Measurements from ENCODE around the gene MEF2C. TPM values are rescaled to one million over a fixed set of nuclear protein-coding genes. Genes with fewer than 3 reads are reported as not detected.

The MEF2C gene
- total RNA-seq, 4 donors from 2014 or later = 17.3 to 58.0 (median 23.5) TPM

DNA sequence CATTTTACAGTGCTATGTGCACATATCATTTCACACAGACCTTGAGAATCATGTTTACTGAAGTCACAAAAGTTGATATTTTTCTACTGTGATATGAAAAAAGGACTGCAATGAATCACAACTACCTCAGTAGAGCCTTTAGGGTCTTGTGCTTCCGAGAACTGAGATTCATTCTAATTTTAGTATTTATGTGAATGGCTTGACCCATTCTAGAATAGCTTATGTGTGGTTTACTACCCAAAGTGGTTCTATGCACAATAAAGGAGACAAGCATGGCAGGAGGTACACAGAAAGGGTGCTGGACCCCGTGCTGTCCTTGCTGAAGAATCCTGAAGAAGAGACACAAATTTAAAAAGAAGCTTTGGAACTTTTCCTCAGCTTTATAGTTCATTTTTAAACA is 28.2 kb downstream of the MEF2C start:
- WGBS, 2 donors (ENCODE audit: low coverage in 1 of 2) = 81% methylated on average over 2 of the region's 2 CpGs
- intact Hi-C loops (cut with DNase I; ENCODE audit: low total_unique reads) (no loop called here), in situ Hi-C loops (cut with MboI; ENCODE audit: low pct_ligation_motif_present in 1 of 4, low pct_unique_long_range_greater_than_20kb in 1 of 4, low sequenced_read_pairs in 3 of 4) (no loop called here)
- no peaks in the 10 kb centered on the region for H3K36me3 ChIP-seq
- H3K4me1 ChIP-seq = no peaks in the 10 kb centered on the region
- no peak for TF ChIP-seq POLR2A (IDR thresholded peaks at IDR 0.05)
- TF ChIP-seq POLR2AphosphoS5 (IDR thresholded peaks at IDR 0.05) = no peak
- TF ChIP-seq EP300 (IDR thresholded peaks at IDR 0.05; ENCODE audit: low read depth) = no peak
- TF ChIP-seq, protein P1, sequence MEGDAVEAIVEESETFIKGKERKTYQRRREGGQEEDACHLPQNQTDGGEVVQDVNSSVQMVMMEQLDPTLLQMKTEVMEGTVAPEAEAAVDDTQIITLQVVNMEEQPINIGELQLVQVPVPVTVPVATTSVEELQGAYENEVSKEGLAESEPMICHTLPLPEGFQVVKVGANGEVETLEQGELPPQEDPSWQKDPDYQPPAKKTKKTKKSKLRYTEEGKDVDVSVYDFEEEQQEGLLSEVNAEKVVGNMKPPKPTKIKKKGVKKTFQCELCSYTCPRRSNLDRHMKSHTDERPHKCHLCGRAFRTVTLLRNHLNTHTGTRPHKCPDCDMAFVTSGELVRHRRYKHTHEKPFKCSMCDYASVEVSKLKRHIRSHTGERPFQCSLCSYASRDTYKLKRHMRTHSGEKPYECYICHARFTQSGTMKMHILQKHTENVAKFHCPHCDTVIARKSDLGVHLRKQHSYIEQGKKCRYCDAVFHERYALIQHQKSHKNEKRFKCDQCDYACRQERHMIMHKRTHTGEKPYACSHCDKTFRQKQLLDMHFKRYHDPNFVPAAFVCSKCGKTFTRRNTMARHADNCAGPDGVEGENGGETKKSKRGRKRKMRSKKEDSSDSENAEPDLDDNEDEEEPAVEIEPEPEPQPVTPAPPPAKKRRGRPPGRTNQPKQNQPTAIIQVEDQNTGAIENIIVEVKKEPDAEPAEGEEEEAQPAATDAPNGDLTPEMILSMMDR (IDR thresholded peaks at IDR 0.05) = no peak
- no peak for DNase-seq
- no peak overlapping the region for H3K4me3 ChIP-seq
- H3K27me3 ChIP-seq = no peaks in the 10 kb centered on the region
- H3K9me3 ChIP-seq = no peaks in the 10 kb centered on the region
- no peak overlapping the region for H3K27ac ChIP-seq

DNA sequence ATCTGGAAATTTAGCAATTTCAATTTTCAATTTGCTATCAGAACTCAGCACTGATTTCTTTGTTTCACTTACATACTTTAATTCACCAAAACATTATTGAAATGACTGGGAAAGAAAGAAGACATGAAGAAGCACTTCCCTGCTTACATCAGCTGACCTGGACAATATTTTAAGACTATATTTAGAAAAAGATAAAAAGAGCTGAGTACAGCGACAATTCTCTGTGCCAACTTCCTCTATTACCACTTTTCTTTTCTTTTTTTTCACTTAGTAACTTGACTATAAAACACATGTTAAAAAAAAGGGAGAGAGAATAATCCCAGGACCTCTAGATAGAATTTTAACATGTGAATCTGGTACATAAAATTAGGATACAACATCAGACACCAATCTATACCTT is 35.6 kb downstream of the MEF2C start:
- H3K27ac ChIP-seq = no peak overlapping the region
- H3K36me3 ChIP-seq = no peaks in the 10 kb centered on the region
- no peak for TF ChIP-seq EP300 (IDR thresholded peaks at IDR 0.05; ENCODE audit: low read depth)
- TF ChIP-seq, protein P1 (IDR thresholded peaks at IDR 0.05) = no peak
- TF ChIP-seq POLR2A (IDR thresholded peaks at IDR 0.05) = no peak
- no peak for TF ChIP-seq POLR2AphosphoS5 (IDR thresholded peaks at IDR 0.05)
- H3K9me3 ChIP-seq = no peaks in the 10 kb centered on the region
- 8 to 13% methylated on average over 1 of the region's 1 CpG for WGBS, 2 donors (ENCODE audit: low coverage in 1 of 2)
- intact Hi-C loops (cut with DNase I; ENCODE audit: low total_unique reads) = no loop called here
- no peak for DNase-seq
- no peak overlapping the region for H3K4me3 ChIP-seq
- no peaks in the 10 kb centered on the region for H3K27me3 ChIP-seq
- H3K4me1 ChIP-seq = peaks cover 0 to 7% (median 0%) of the 10 kb centered on the region in 4 donors
- in situ Hi-C loops (cut with MboI; ENCODE audit: low pct_ligation_motif_present in 1 of 4, low pct_unique_long_range_greater_than_20kb in 1 of 4, low sequenced_read_pairs in 3 of 4) = no loop called here

DNA sequence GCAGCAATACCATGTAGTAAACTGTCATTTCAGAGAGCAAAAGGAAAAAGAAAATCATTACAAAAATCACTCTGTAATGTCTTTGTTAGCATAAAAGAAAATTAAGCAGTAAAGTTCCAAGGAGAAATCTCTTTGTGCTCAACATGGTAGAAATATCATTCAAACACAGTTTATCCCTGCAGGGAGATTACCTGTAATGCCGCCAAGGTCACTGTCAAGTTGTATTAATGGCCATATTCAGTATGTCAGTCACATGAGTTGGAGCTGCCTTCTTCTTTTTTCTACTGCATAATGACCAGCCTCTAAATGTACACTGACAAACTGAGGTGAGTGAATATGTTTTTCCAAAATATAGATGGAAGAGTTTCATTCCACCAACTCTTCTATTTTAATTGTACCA is 36.5 kb downstream of the MEF2C start:
- TF ChIP-seq POLR2A (IDR thresholded peaks at IDR 0.05) = no peak
- no peak for TF ChIP-seq POLR2AphosphoS5 (IDR thresholded peaks at IDR 0.05)
- TF ChIP-seq EP300 (IDR thresholded peaks at IDR 0.05; ENCODE audit: low read depth) = no peak
- TF ChIP-seq, protein P1 (IDR thresholded peaks at IDR 0.05) = no peak
- Histone ChIP-seq H3K9me3 (no peaks in the 10 kb centered on the region), H3K4me1 (peaks cover 0 to 7% (median 0%) of the 10 kb centered on the region in 4 donors), H3K27ac (no peak overlapping the region), H3K36me3 (no peaks in the 10 kb centered on the region), H3K27me3 (no peaks in the 10 kb centered on the region), H3K4me3 (no peak overlapping the region)
- 88 to 100% methylated on average over 1 of the region's 1 CpG for WGBS, 2 donors (ENCODE audit: low coverage in 1 of 2)
- in situ Hi-C loops (cut with MboI; ENCODE audit: low pct_ligation_motif_present in 1 of 4, low pct_unique_long_range_greater_than_20kb in 1 of 4, low sequenced_read_pairs in 3 of 4) (no loop called here), intact Hi-C loops (cut with DNase I; ENCODE audit: low total_unique reads) (no loop called here)
- no peak for DNase-seq

DNA sequence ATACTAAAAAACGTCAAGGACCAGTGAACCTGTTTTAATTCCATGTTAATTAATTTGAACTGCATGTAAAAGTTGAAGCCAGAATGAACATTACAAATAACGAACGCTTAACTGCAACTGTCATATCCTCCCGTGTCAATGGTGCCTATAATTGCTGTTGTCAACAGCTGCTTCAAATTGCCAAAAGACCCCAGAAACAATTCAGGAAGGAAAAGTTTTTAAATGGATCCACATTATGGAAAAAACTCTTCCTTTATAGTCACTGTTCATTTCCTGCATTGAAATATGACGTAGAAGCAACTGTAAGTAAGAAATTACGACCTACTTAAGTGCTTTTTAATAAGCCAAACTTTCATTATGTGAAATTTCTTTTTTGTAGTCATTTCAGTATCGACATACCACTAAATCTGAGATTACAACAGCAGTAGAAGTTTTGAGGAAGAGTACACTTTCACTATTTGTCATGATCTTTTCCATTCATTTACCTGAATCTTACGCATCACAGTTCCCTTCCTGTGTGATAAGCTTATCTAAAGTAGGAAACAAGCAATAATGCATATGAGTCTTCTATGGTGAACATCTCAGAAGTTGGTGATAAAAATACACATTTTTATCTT is 37.8 kb downstream of the MEF2C start:
- H3K9me3 ChIP-seq = no peaks in the 10 kb centered on the region
- H3K36me3 ChIP-seq = no peaks in the 10 kb centered on the region
- WGBS, 2 donors (ENCODE audit: low coverage in 1 of 2) = 64 to 71% methylated on average over 8 of the region's 8 CpGs
- no peaks in the 10 kb centered on the region for H3K27me3 ChIP-seq
- in situ Hi-C loops (cut with MboI; ENCODE audit: low pct_ligation_motif_present in 1 of 4, low pct_unique_long_range_greater_than_20kb in 1 of 4, low sequenced_read_pairs in 3 of 4) = no loop called here
- H3K27ac ChIP-seq = no peak overlapping the region
- TF ChIP-seq POLR2AphosphoS5 (IDR thresholded peaks at IDR 0.05) (no peak), POLR2A (IDR thresholded peaks at IDR 0.05) (no peak), EP300 (IDR thresholded peaks at IDR 0.05; ENCODE audit: low read depth) (no peak)
- TF ChIP-seq, protein P1 (IDR thresholded peaks at IDR 0.05) = no peak
- intact Hi-C loops (cut with DNase I; ENCODE audit: low total_unique reads) = no loop called here
- H3K4me3 ChIP-seq = no peak overlapping the region
- no peak for DNase-seq
- peaks cover 0 to 7% (median 0%) of the 10 kb centered on the region in 4 donors for H3K4me1 ChIP-seq
